Stomach (tissue), 9 donors: Measurements from ENCODE around the gene SPR. TPM values are rescaled to one million over a fixed set of nuclear protein-coding genes. Genes with fewer than 3 reads are reported as not detected.
A peak's percentile ranks its signal among the peaks of the same experiment; 100 is the strongest.

Experiments used
- DNase-seq, 2 donors: peaks; one replicate each; pipeline versions ENCODE4 v3.0.0 to v3.0.0-alpha.2; 2013 to 2019
- H3K27ac ChIP-seq, 5 donors: fragments of 200-600 bp in 4 of 5; sonication (generic) in 4 of 5; one replicate each; pipeline ENCODE4 v1.5.1; 2013 to 2019; ENCODE audit warnings: mild to moderate bottlenecking in 1 of 5, moderate library complexity in 1 of 5
- H3K27me3 ChIP-seq, 3 donors: fragments of 200-600 bp; sonication (generic); one replicate each; pipeline ENCODE4 v1.5.1; 2017 to 2019; ENCODE audit warnings: mixed run types in 1 of 3
- H3K36me3 ChIP-seq, 4 donors: fragments of 200-600 bp; sonication (generic); 1 replicate in 3 of 4; 2 replicates in 1 of 4; pipeline ENCODE4 v1.5.1; 2016 to 2019
- H3K4me1 ChIP-seq, 4 donors: fragments of 200-600 bp; sonication (generic); one replicate each; pipeline ENCODE4 v1.5.1; 2016 to 2019
- H3K4me3 ChIP-seq, 4 donors: fragments of 200-600 bp; sonication (generic) in 3 of 4; one replicate each; pipeline ENCODE4 v1.5.1; 2016 to 2019; ENCODE audit warnings: mild to moderate bottlenecking in 1 of 4
- H3K9me3 ChIP-seq, 4 donors: fragments of 200-600 bp; sonication (generic); one replicate each; pipeline ENCODE4 v1.5.1; 2016 to 2019
- EP300 ChIP-seq: sonication (generic); formaldehyde crosslinking; IDR thresholded peaks from one replicate; pipeline ENCODE4 v1.6.1; 2017; ENCODE audit warnings: antibody characterized with exemption
- POLR2A ChIP-seq, 4 donors: fragments of 450-650 bp; IDR thresholded peaks; one replicate each; pipeline ENCODE4 v1.6.1; 2016; ENCODE audit warnings: antibody characterized with exemption in 4 of 4, control low read depth in 2 of 4, mild to moderate bottlenecking in 1 of 4, moderate library complexity in 1 of 4
- POLR2AphosphoS5 ChIP-seq, 3 donors: sonication (generic); formaldehyde crosslinking; IDR thresholded peaks; one replicate each; pipeline ENCODE4 v1.6.1; 2016; ENCODE audit warnings: antibody characterized with exemption in 3 of 3
- WGBS, 5 donors: extraction: QIAGEN DNeasy Blood & Tissue Kit in 3 of 5; methylation state at CpG; one replicate each; pipeline versions ENCODE4 v1.1.5 to v1.1.7; 2013 to 2018; 5-methylcytosine and 5-hydroxymethylcytosine counted together
- intact Hi-C: fragments of 100-400 bp; cut with DNase I; formaldehyde crosslinking; loops from one replicate; pipeline ENCODE4 v1.15.1; 2023; ENCODE audit warnings: low total_unique reads
- polyA plus RNA-seq, 3 donors: library from polyadenylated mRNA; stranded (reverse); fragments of 200-250 nt; gene quantifications; one replicate each; pipeline ENCODE4 v1.2.3, GENCODE V29; 2013
- total RNA-seq, 5 donors: library from RNA; depleted of rRNA; stranded (reverse); fragments of >200 nt; gene quantifications; one replicate each; pipeline versions ENCODE4 v1.1.0 to v1.2.3, GENCODE V29; 2014 to 2016
- TF ChIP-seq, protein P1 (sequence below), 7 experiments: fragments of 450-650 bp in 4 of 7; fragments of 200-600 bp in 3 of 7; sonication (generic) in 3 of 7; IDR thresholded peaks; one replicate each; pipeline ENCODE4 v1.5.1; 2016 to 2019; ENCODE audit warnings: antibody characterized with exemption in 7 of 7, control low read depth in 2 of 7, mild to moderate bottlenecking in 1 of 7
- donor health status: healthy with polysubstance abuse.
- donor health status: Bipolar disorder and iron deficiency.
- donor health status: healthy.

Gene SPR
- total and polyA plus RNA-seq, 8 donors, result 11.7 to 133 (median 49.1) TPM

DNA sequence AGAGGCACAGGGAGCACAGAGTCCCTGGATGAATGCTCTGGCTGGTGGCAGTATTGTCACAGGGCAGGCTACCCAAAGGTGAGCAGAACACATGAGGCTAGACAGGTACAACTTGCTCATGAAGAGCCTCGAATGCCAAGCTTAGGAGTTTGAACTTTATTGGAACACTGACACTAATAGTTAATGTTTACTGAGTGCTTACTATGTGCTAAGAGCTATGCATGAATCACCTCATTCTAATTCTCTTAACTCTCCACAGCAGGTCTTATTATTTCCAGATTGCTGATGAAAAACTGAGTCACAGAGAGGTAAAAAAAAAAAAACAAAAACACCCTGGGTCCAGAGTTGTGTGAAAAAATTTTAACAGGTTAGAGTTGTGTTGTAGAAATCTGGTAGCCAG is 24.0 kb downstream of the SPR start:
- 15 to 56% (median 42%) methylated on average over 1 of the region's 1 CpG for WGBS, 5 donors
- Histone ChIP-seq H3K4me3 (no peak overlapping the region), H3K4me1 (peaks cover 9 to 18% (median 14%) of the 10 kb centered on the region in 4 donors), H3K27ac (no peak overlapping the region), H3K27me3 (peaks cover 21 to 100% (median 76%) of the 10 kb centered on the region in 3 donors), H3K9me3 (peaks cover 0 to 2% (median 0%) of the 10 kb centered on the region in 4 donors), H3K36me3 (no peaks in the 10 kb centered on the region)
- no peak for DNase-seq
- TF ChIP-seq POLR2AphosphoS5 (IDR thresholded peaks at IDR 0.05), result no peak
- TF ChIP-seq, protein P1, sequence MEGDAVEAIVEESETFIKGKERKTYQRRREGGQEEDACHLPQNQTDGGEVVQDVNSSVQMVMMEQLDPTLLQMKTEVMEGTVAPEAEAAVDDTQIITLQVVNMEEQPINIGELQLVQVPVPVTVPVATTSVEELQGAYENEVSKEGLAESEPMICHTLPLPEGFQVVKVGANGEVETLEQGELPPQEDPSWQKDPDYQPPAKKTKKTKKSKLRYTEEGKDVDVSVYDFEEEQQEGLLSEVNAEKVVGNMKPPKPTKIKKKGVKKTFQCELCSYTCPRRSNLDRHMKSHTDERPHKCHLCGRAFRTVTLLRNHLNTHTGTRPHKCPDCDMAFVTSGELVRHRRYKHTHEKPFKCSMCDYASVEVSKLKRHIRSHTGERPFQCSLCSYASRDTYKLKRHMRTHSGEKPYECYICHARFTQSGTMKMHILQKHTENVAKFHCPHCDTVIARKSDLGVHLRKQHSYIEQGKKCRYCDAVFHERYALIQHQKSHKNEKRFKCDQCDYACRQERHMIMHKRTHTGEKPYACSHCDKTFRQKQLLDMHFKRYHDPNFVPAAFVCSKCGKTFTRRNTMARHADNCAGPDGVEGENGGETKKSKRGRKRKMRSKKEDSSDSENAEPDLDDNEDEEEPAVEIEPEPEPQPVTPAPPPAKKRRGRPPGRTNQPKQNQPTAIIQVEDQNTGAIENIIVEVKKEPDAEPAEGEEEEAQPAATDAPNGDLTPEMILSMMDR (IDR thresholded peaks at IDR 0.05), result no peak
- TF ChIP-seq POLR2A (IDR thresholded peaks at IDR 0.05), result no peak
- no peak for TF ChIP-seq EP300
- intact Hi-C loops, result no loop called here

DNA sequence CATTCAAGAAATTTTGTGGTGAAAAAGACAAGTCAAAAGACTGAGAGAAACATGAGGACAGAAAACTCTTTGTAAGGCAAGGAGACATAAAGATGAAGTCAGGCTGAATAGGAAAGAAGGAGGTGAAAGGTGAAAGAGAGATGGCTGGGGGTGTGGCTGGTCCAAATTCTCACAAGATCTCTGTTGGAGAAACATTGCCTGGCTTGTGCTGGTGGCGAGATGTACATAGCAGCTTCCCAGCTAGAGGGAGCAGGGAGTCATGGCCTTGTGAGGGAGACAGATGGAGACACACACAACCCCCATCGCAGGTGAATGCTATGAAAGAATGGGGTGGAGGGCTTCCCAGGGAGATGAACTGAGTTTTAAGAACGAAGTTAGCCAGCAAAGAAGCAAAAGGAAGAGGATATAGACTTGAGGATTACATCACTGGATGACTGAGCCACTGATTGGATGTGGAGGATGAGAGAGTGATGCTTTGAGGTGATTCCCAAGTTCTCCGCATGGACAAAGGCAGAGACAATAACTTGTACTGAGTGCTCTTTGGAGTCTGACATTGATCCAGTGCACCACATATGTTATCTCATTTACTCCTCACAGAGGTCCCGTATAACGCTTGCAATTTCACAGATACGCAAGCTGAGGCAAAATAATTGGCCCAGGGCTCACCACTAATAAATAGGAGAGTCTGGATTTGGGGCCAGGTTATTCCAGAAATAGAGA is 26.4 kb downstream of the SPR start:
- Histone ChIP-seq H3K27ac (no peak overlapping the region), H3K4me3 (no peak overlapping the region), H3K27me3 (peaks cover 38 to 100% (median 86%) of the 10 kb centered on the region in 3 donors), H3K4me1 (peaks cover 33 to 42% (median 37%) of the 10 kb centered on the region in 4 donors), H3K9me3 (no peaks in the 10 kb centered on the region), H3K36me3 (no peaks in the 10 kb centered on the region)
- TF ChIP-seq POLR2AphosphoS5 (IDR thresholded peaks at IDR 0.05) (no peak), POLR2A (IDR thresholded peaks at IDR 0.05) (no peak), EP300 (no peak)
- TF ChIP-seq, protein P1 (IDR thresholded peaks at IDR 0.05), result no peak
- peak; percentile 1 to 14 for DNase-seq
- intact Hi-C loops, result no loop called here
- WGBS, 5 donors, result 15 to 21% (median 18%) methylated on average over 7 of the region's 7 CpGs

DNA sequence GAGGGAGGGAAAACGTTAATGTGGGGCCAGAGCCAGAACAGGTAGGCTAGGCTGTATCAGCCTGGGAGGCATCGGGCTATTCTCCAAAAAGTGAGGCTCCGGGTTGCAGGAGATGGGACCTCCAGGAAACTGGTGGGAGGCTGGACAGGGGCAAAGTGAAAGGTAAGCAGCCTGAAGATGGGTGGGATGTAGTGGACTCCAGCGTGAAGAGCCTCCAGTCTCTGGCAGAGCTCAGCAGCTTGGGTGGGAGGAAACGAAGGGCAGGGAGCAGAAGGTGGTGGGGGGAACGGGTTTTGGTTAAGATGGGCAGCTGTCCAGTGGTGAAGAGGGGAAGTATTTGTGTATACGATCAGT is 27.0 kb downstream of the SPR start:
- Histone ChIP-seq H3K36me3 (no peaks in the 10 kb centered on the region), H3K4me3 (no peak overlapping the region), H3K27me3 (peaks cover 43 to 100% (median 86%) of the 10 kb centered on the region in 3 donors), H3K4me1 (peaks cover 34 to 47% (median 40%) of the 10 kb centered on the region in 4 donors), H3K9me3 (no peaks in the 10 kb centered on the region), H3K27ac (no peak overlapping the region)
- TF ChIP-seq, protein P1 (IDR thresholded peaks at IDR 0.05), result no peak
- TF ChIP-seq POLR2A (IDR thresholded peaks at IDR 0.05), result no peak
- no peak for TF ChIP-seq POLR2AphosphoS5 (IDR thresholded peaks at IDR 0.05)
- no peak for TF ChIP-seq EP300
- intact Hi-C loops, result no loop called here
- 7 to 15% (median 8%) methylated on average over 7 of the region's 7 CpGs for WGBS, 5 donors
- DNase-seq, result peak; percentile 2 to 5

DNA sequence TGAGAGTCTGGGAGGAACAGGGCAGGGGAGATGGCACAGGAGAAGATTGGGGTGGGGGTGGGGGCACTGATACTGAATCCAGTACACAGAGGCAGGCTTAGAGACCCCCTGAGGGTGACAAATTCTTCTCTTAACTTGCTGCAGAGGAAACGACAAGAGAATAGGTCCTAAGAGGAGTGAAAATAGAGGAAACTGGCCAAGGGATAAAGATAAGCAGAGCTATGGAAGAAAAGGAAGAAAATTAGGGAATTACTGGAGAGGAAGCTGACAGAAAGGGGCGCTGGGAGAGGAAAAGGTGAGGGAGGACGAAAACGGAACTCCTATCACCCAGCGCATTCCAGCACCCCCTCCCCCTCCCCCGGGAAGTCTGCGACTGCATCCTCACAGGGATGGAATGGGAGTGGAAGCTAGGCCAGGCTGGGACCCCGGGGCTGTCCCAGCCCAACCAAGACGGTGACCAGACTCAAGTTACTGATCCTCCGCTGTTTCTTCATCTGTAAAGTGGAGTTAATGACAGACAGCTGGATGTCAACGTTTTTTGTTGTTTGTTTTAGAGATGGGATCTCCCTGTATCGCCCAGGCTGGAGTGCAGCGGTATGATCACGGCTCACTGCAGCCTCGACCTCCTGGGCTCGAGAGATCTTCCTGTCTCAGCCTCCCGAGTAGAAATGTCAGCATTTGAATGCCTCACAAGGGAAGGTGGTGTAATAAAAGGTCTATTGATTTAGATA is 27.5 kb downstream of the SPR start:
- peak in 1 of 2 donors; percentile 6 for DNase-seq
- TF ChIP-seq, protein P1 (IDR thresholded peaks at IDR 0.05), result no peak
- no peak for TF ChIP-seq EP300
- TF ChIP-seq POLR2AphosphoS5 (IDR thresholded peaks at IDR 0.05), result no peak
- no peak for TF ChIP-seq POLR2A (IDR thresholded peaks at IDR 0.05)
- no peak overlapping the region for H3K27ac ChIP-seq
- no peak overlapping the region for H3K4me3 ChIP-seq
- H3K27me3 ChIP-seq, result peaks cover 48 to 100% (median 87%) of the 10 kb centered on the region in 3 donors
- H3K9me3 ChIP-seq, result peaks cover 0 to 2% (median 0%) of the 10 kb centered on the region in 4 donors
- 5 to 11% (median 6%) methylated on average over 17 of the region's 17 CpGs for WGBS, 5 donors
- no peaks in the 10 kb centered on the region for H3K36me3 ChIP-seq
- intact Hi-C loops, result no loop called here
- H3K4me1 ChIP-seq, result peaks cover 35 to 51% (median 42%) of the 10 kb centered on the region in 4 donors
